GM12875 (cell line): ENCODE results near the gene ARMC8.

Experiments
- H3K4me3 ChIP-seq: one replicate; pipeline ENCODE4 v1.5.1; 2011; ENCODE audit warnings: low read depth, low read length, control low read depth
- TF ChIP-seq, protein P1 (sequence below): IDR thresholded peaks from 2 replicates; pipeline ENCODE4 v1.5.1; 2011; ENCODE audit warnings: low read depth, mild to moderate bottlenecking, control low read depth, inconsistent platforms, low read length, moderate library complexity, borderline replicate concordance; ENCODE audit not compliant: insufficient read depth

ARMC8 gene

DNA sequence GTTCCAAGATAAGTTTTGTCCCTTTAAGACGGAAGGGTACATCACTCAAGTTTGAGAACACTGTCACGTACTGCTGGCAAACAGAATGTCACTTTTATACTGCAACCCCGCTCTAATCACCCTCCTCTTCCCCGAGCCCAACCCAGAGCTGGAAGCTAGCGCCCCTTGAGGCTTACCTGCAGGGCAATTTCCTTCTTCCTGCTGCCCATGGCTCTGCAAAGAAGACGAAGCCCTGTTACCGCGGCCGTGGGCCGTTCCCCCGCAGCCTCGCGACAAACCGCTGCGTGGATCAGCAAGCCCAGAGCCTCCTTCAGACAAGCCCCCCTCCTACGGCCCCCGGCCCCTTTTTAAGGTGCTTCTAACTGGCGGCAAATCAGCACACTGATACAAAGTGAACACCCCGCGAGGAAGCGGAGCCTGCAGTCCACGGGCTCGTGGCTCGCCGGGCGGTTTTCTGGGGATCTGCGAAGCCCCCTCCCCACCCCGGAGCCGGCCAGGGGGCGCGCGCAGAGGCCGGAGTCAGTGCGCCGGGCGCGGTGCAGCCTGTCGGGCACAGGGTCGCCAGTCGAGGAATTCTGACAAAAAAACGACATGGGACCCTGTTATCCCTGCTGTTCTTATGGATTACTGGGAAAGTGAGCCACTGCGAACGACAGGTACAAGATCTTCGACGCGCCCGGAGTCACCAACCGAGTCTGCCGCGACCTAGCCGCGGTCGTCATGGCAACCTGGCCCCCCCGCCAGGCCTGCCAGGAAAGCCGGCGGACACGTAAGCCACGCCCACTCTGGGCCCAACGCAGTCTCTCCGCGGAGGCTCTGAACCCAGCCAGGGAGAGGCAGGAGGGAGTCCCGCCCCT lies 142.3 kb downstream of the ARMC8 start, which contains the start of gene NME9:
Gene NME9 (minus strand): TSS at position 725 of the 857 bp plus-strand sequence. CDS start 516 bp downstream, at position 209.
- TF ChIP-seq, protein P1, sequence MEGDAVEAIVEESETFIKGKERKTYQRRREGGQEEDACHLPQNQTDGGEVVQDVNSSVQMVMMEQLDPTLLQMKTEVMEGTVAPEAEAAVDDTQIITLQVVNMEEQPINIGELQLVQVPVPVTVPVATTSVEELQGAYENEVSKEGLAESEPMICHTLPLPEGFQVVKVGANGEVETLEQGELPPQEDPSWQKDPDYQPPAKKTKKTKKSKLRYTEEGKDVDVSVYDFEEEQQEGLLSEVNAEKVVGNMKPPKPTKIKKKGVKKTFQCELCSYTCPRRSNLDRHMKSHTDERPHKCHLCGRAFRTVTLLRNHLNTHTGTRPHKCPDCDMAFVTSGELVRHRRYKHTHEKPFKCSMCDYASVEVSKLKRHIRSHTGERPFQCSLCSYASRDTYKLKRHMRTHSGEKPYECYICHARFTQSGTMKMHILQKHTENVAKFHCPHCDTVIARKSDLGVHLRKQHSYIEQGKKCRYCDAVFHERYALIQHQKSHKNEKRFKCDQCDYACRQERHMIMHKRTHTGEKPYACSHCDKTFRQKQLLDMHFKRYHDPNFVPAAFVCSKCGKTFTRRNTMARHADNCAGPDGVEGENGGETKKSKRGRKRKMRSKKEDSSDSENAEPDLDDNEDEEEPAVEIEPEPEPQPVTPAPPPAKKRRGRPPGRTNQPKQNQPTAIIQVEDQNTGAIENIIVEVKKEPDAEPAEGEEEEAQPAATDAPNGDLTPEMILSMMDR: peak; percentile 78

GRCh38 chr3:138329984-138330293 lies 142.8 kb downstream of the ARMC8 start:
- no peak overlapping the region for H3K4me3 ChIP-seq
- TF ChIP-seq, protein P1: no peak

More for the DNA sequence above, 142.3 kb downstream of the ARMC8 start, which contains the start of gene NME9:
- H3K4me3 ChIP-seq: peak within 1 kb of the TSS; percentile 16

GRCh38 chr3:138331143-138331894 lies 144.2 kb downstream of the ARMC8 start:
- TF ChIP-seq, protein P1: no peak
- no peak overlapping the region for H3K4me3 ChIP-seq

- no peak overlapping the region for H3K4me3 ChIP-seq
- TF ChIP-seq, protein P1: peak; percentile 36; the same call in 1 of the 2 replicates
Observed at GRCh38 chr3:138332472-138333073, 145.5 kb downstream of the ARMC8 start.

DNA sequence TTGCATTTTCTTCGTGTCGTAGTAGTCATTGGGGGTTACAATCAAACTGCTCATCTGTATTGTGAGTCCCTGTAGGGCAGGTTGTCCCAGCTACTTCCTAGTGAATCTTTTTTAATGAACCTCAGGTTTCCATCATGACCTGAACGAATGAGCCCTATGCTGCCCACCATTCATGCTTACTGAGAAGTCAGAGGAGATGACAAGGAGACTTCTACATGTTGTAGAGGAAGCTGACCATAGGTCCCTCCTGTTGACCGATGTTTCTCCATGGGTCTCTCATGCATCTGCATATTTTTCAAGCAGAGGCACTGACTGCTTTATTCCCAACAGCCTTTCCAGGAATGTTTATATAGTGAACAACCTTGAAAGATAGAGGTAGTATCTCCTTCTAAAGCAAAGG lies 147.5 kb downstream of the ARMC8 start:
- no peak overlapping the region for H3K4me3 ChIP-seq
- TF ChIP-seq, protein P1: no peak

GRCh38 chr3:138336454-138336999 lies 149.4 kb downstream of the ARMC8 start:
- H3K4me3 ChIP-seq: no peak overlapping the region
- TF ChIP-seq, protein P1: no peak
